Gastrocnemius medialis (tissue), 4 donors: ENCODE results near the gene ZNF708.
"Not testable (repeated sequence)": the region's sequence is repeated elsewhere in the genome, so short reads cannot be mapped to it uniquely, and the experiment has no call there.

Source experiments
- POLR2A ChIP-seq, 2 donors: fragments of 450-650 bp; IDR thresholded peaks; one replicate each; pipeline ENCODE4 v1.6.1; 2017; ENCODE audit warnings: antibody characterized with exemption in 2 of 2, mild to moderate bottlenecking in 2 of 2, moderate library complexity in 2 of 2
- TF ChIP-seq, protein P1 (sequence below), 5 experiments: fragments of 450-650 bp in 3 of 5; fragments of 200-600 bp in 2 of 5; sonication (generic) in 2 of 5; IDR thresholded peaks in 4 of 5; conservative IDR thresholded peaks in 1 of 5; 1 replicate in 4 of 5; 2 replicates in 1 of 5; pipeline ENCODE4 v1.5.1; 2016 to 2019; ENCODE audit warnings: antibody characterized with exemption in 5 of 5, mild to moderate bottlenecking in 3 of 5, moderate library complexity in 3 of 5

DNA sequence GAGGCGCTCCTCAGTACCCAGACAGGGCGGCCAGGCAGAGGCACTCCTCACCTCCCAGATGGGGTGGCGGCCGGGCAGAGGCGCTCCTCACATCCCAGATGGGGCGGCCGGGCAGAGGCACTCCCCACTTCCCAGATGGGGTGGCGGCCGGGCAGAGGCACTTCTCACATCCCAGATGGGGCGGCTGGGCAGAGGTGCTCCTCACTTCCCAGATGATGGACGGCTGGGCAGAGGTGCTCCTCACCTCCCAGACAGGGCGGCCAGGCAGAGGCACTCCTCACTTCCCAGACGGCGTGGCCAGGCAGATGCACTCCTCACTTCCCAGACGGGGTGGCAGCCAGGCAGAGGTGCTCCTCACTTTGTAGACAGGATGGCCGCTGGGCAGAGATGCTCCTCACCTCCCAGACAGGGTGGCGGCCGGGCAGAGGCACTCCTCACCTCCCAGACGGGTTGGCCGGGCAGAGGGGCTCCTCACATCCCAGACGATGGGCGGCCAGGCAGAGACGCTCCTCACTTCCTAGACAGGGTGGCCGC is 68.3 kb downstream of the ZNF708 start:
- TF ChIP-seq, protein P1, sequence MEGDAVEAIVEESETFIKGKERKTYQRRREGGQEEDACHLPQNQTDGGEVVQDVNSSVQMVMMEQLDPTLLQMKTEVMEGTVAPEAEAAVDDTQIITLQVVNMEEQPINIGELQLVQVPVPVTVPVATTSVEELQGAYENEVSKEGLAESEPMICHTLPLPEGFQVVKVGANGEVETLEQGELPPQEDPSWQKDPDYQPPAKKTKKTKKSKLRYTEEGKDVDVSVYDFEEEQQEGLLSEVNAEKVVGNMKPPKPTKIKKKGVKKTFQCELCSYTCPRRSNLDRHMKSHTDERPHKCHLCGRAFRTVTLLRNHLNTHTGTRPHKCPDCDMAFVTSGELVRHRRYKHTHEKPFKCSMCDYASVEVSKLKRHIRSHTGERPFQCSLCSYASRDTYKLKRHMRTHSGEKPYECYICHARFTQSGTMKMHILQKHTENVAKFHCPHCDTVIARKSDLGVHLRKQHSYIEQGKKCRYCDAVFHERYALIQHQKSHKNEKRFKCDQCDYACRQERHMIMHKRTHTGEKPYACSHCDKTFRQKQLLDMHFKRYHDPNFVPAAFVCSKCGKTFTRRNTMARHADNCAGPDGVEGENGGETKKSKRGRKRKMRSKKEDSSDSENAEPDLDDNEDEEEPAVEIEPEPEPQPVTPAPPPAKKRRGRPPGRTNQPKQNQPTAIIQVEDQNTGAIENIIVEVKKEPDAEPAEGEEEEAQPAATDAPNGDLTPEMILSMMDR (IDR thresholded peaks at IDR 0.05 in 4 of 5, conservative IDR thresholded peaks at IDR 0.05 in 1 of 5): not testable (repeated sequence)
- TF ChIP-seq POLR2A (IDR thresholded peaks at IDR 0.05): not testable (repeated sequence)
